ENCODE results near the gene ZDHHC14.

- TF ChIP-seq, protein P1, sequence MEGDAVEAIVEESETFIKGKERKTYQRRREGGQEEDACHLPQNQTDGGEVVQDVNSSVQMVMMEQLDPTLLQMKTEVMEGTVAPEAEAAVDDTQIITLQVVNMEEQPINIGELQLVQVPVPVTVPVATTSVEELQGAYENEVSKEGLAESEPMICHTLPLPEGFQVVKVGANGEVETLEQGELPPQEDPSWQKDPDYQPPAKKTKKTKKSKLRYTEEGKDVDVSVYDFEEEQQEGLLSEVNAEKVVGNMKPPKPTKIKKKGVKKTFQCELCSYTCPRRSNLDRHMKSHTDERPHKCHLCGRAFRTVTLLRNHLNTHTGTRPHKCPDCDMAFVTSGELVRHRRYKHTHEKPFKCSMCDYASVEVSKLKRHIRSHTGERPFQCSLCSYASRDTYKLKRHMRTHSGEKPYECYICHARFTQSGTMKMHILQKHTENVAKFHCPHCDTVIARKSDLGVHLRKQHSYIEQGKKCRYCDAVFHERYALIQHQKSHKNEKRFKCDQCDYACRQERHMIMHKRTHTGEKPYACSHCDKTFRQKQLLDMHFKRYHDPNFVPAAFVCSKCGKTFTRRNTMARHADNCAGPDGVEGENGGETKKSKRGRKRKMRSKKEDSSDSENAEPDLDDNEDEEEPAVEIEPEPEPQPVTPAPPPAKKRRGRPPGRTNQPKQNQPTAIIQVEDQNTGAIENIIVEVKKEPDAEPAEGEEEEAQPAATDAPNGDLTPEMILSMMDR (conservative IDR thresholded peaks at IDR 0.05 in 1 of 2, IDR thresholded peaks at IDR 0.05 in 1 of 2; ENCODE audit: extremely low read depth in 1 of 2, insufficient read depth in 1 of 2, low read depth in 1 of 2, low read length in 2 of 2), result no peak
- no peak for TF ChIP-seq EZH2 (IDR thresholded peaks at IDR 0.05; ENCODE audit: borderline replicate concordance, low read length)
Measured at GRCh38 chr6:157559201-157559756, 178.3 kb downstream of the ZDHHC14 start.
